ENCODE measurements around the gene ULK3.

GRCh38 chr15:74839526-74840395, 3.2 kb downstream of the ULK3 start:
- no peak for TF ChIP-seq CTCF (IDR thresholded peaks at IDR 0.05; ENCODE audit: poor library complexity)
- no peak for TF ChIP-seq EZH2 (IDR thresholded peaks at IDR 0.05; ENCODE audit: borderline replicate concordance)
- no peak for TF ChIP-seq EZH2phosphoT487 (IDR thresholded peaks at IDR 0.05; ENCODE audit: low read depth, severe bottlenecking, unreplicated experiment)

Measured in hepatocyte (in vitro differentiated cells).